Astrocyte (in vitro differentiated cells and primary cell): ENCODE results near the gene MBNL2. TPM values are rescaled to one million over a fixed set of nuclear protein-coding genes. Genes with fewer than 3 reads are reported as not detected.

Experiments used
- DNase-seq: peaks from one replicate; pipeline ENCODE4 v3.0.0-alpha.2; 2010; ENCODE audit warnings: low read depth
- FAIRE-seq: peaks from 2 replicates; lab custom pipeline; 2011; peaks lifted over from hg19 to GRCh38; lab: Jason Lieb, UNC
- H2AFZ ChIP-seq: 2 replicates; pipeline ENCODE4 v1.6.0; 2012; ENCODE audit warnings: low read depth, low read length, inconsistent platforms
- H3K27ac ChIP-seq: 2 replicates; pipeline ENCODE4 v1.5.1; 2011; ENCODE audit warnings: low read depth, low read length, inconsistent platforms
- H3K27me3 ChIP-seq: 2 replicates; pipeline ENCODE4 v1.6.0; 2011; ENCODE audit warnings: low read length, inconsistent platforms; ENCODE audit not compliant: insufficient read depth
- H3K36me3 ChIP-seq: 2 replicates; pipeline ENCODE4 v1.5.1; 2011; ENCODE audit warnings: low read length, inconsistent platforms; ENCODE audit not compliant: insufficient read depth
- H3K4me1 ChIP-seq: 2 replicates; pipeline ENCODE4 v1.5.1; 2011; ENCODE audit warnings: low read length, inconsistent platforms; ENCODE audit not compliant: insufficient read depth
- H3K4me2 ChIP-seq: 2 replicates; pipeline ENCODE4 v1.6.0; 2012; ENCODE audit warnings: low read length, inconsistent platforms
- H3K4me3 ChIP-seq: 2 replicates; pipeline ENCODE4 v1.5.1; 2011; ENCODE audit warnings: low read depth, mild to moderate bottlenecking, low read length, inconsistent platforms; ENCODE audit not compliant: insufficient read depth
- H3K79me2 ChIP-seq: 2 replicates; pipeline ENCODE4 v1.6.0; 2012; ENCODE audit warnings: mild to moderate bottlenecking, low read length, inconsistent platforms; ENCODE audit not compliant: insufficient read depth
- H3K9ac ChIP-seq: 2 replicates; pipeline ENCODE4 v1.6.0; 2012; ENCODE audit warnings: mild to moderate bottlenecking, low read length, inconsistent platforms
- H3K9me3 ChIP-seq: 2 replicates; pipeline ENCODE4 v1.5.1; 2012; ENCODE audit warnings: low read depth, mild to moderate bottlenecking, low read length, inconsistent platforms; ENCODE audit not compliant: insufficient read depth
- H4K20me1 ChIP-seq: 2 replicates; pipeline ENCODE4 v1.6.0; 2012; ENCODE audit warnings: low read length, inconsistent platforms; ENCODE audit not compliant: insufficient read depth
- H3K27ac Mint-ChIP-seq: one replicate; pipeline ENCODE4 v1.8.0; 2021; ENCODE audit warnings: mild to moderate bottlenecking, mixed read lengths; ENCODE audit not compliant: unreplicated experiment
- H3K27me3 Mint-ChIP-seq: one replicate; pipeline ENCODE4 v1.8.0; 2021; ENCODE audit warnings: low read depth, mixed read lengths; ENCODE audit not compliant: unreplicated experiment
- H3K36me3 Mint-ChIP-seq: one replicate; pipeline ENCODE4 v1.8.0; 2021; ENCODE audit warnings: low read depth, mixed read lengths; ENCODE audit not compliant: unreplicated experiment
- H3K4me1 Mint-ChIP-seq: one replicate; pipeline ENCODE4 v1.8.0; 2021; ENCODE audit warnings: low read depth, mixed read lengths; ENCODE audit not compliant: unreplicated experiment
- H3K4me3 Mint-ChIP-seq: one replicate; pipeline ENCODE4 v1.8.0; 2021; ENCODE audit warnings: mild to moderate bottlenecking, moderate library complexity, mixed read lengths; ENCODE audit not compliant: unreplicated experiment
- H3K9me3 Mint-ChIP-seq: one replicate; pipeline ENCODE4 v1.8.0; 2021; ENCODE audit warnings: mild to moderate bottlenecking, mixed read lengths; ENCODE audit not compliant: unreplicated experiment
- EZH2 ChIP-seq: IDR thresholded peaks from 2 replicates; pipeline ENCODE4 v1.6.1; 2012; ENCODE audit warnings: mild to moderate bottlenecking, low read length, inconsistent platforms; ENCODE audit not compliant: insufficient read depth
- total RNA-seq: library from RNA; stranded (reverse); gene quantifications from 2 replicates; pipeline ENCODE4 v1.2.1, GENCODE V29; 2021
- TF ChIP-seq, protein P1 (sequence below): IDR thresholded peaks from 2 replicates; pipeline ENCODE4 v1.5.1; 2011; ENCODE audit warnings: low read depth, mild to moderate bottlenecking, inconsistent platforms, low read length, moderate library complexity; ENCODE audit not compliant: insufficient read depth

MBNL2 gene
- total RNA-seq, 1 donor from 2014 or later = 66.5 TPM

DNA sequence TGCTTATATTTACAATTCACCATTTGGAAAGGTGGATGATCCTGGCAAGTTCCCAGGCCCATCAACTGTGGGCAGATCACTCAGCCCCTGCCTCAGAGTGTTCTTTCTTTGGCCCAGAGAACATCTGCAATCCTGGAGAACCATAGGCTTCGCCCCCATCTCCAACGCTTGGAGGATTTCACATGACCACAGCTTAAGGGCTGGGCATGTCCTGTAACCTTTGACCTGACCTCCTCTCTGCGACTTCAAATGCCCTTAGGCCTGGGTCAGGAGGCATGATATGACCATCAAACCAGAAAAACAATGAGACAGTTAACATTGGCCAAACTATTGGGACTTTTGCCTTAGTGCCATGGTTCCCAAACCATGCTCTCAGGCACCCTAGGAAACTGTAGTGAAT is 7.2 kb upstream of the MBNL2 start:
- FAIRE-seq (no peak), DNase-seq (no peak)
- no peaks in the 10 kb centered on the region for H3K9me3 Mint-ChIP-seq
- H3K27ac ChIP-seq = no peak overlapping the region
- H3K27me3 ChIP-seq = no peaks in the 10 kb centered on the region
- H3K27ac Mint-ChIP-seq = no peak overlapping the region
- no peak for TF ChIP-seq EZH2
- TF ChIP-seq, protein P1, sequence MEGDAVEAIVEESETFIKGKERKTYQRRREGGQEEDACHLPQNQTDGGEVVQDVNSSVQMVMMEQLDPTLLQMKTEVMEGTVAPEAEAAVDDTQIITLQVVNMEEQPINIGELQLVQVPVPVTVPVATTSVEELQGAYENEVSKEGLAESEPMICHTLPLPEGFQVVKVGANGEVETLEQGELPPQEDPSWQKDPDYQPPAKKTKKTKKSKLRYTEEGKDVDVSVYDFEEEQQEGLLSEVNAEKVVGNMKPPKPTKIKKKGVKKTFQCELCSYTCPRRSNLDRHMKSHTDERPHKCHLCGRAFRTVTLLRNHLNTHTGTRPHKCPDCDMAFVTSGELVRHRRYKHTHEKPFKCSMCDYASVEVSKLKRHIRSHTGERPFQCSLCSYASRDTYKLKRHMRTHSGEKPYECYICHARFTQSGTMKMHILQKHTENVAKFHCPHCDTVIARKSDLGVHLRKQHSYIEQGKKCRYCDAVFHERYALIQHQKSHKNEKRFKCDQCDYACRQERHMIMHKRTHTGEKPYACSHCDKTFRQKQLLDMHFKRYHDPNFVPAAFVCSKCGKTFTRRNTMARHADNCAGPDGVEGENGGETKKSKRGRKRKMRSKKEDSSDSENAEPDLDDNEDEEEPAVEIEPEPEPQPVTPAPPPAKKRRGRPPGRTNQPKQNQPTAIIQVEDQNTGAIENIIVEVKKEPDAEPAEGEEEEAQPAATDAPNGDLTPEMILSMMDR = no peak
- H3K4me1 Mint-ChIP-seq = peaks cover 20% of the 10 kb centered on the region
- H3K9me3 ChIP-seq = no peaks in the 10 kb centered on the region
- H3K9ac ChIP-seq = no peak overlapping the region
- no peak overlapping the region for H3K4me2 ChIP-seq
- H3K27me3 Mint-ChIP-seq = peaks cover 2% of the 10 kb centered on the region
- no peaks in the 10 kb centered on the region for H4K20me1 ChIP-seq
- H3K4me3 Mint-ChIP-seq = no peak overlapping the region
- no peak overlapping the region for H3K4me3 ChIP-seq
- H3K36me3 ChIP-seq = no peaks in the 10 kb centered on the region
- H3K4me1 ChIP-seq = peaks cover 4% of the 10 kb centered on the region
- no peak overlapping the region for H2AFZ ChIP-seq
- no peaks in the 10 kb centered on the region for H3K79me2 ChIP-seq
- no peaks in the 10 kb centered on the region for H3K36me3 Mint-ChIP-seq

DNA sequence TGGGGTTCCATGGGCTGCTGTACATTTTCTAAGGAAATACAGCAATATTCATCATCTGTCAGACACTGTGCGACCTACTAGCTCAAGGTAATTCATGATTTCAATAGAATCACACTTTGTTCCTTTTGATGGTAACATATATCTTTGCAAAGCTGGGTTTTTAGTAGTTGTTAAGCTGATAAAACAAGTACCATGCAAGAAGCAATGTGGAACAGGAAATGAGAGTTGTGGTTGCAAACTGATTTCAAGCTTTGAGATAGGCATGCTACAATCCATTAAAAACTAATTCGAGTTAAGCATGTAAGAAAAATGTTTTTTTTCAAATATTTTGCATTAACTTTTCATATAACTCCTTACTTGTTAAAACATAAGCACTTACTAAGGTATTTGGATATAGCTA is 6.8 kb upstream of the MBNL2 start:
- no peak overlapping the region for H3K4me3 ChIP-seq
- no peaks in the 10 kb centered on the region for H3K36me3 Mint-ChIP-seq
- no peaks in the 10 kb centered on the region for H4K20me1 ChIP-seq
- H3K9ac ChIP-seq = no peak overlapping the region
- peaks cover 20% of the 10 kb centered on the region for H3K4me1 Mint-ChIP-seq
- TF ChIP-seq, protein P1 = no peak
- no peaks in the 10 kb centered on the region for H3K79me2 ChIP-seq
- H3K4me3 Mint-ChIP-seq = no peak overlapping the region
- H2AFZ ChIP-seq = no peak overlapping the region
- no peaks in the 10 kb centered on the region for H3K9me3 Mint-ChIP-seq
- H3K27ac ChIP-seq = no peak overlapping the region
- no peaks in the 10 kb centered on the region for H3K27me3 ChIP-seq
- DNase-seq (no peak), FAIRE-seq (peak; percentile 50)
- peaks cover 2% of the 10 kb centered on the region for H3K27me3 Mint-ChIP-seq
- no peaks in the 10 kb centered on the region for H3K9me3 ChIP-seq
- H3K27ac Mint-ChIP-seq = no peak overlapping the region
- no peaks in the 10 kb centered on the region for H3K36me3 ChIP-seq
- H3K4me1 ChIP-seq = peaks cover 4% of the 10 kb centered on the region
- no peak overlapping the region for H3K4me2 ChIP-seq

DNA sequence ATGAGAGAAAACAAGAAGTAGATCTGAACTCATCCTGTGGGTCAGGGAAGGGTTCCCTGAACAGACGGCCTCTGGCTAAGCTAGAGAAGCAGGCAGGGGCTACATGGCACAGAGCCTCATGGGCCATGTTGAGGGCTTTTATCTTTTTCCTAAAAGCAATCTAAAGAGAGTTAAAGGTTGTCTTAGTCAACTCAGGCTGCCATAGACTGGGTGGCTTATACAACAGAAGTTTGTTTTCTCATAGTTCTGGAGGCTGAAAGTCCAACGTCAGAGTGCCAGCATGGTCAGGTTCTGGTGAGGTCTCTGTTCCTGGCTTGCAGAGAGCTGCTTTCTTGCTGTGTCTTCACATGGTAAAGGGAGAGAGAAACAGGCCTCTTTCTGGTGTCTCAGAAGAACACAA is 2.9 kb upstream of the MBNL2 start:
- H4K20me1 ChIP-seq = peaks cover 5% of the 10 kb centered on the region
- no peaks in the 10 kb centered on the region for H3K36me3 ChIP-seq
- no peak overlapping the region for H3K4me2 ChIP-seq
- FAIRE-seq (no peak), DNase-seq (no peak)
- no peak overlapping the region for H3K27ac ChIP-seq
- no peaks in the 10 kb centered on the region for H3K27me3 Mint-ChIP-seq
- H3K9me3 Mint-ChIP-seq = no peaks in the 10 kb centered on the region
- H2AFZ ChIP-seq = no peak overlapping the region
- no peaks in the 10 kb centered on the region for H3K36me3 Mint-ChIP-seq
- no peak overlapping the region for H3K4me3 ChIP-seq
- no peak overlapping the region for H3K27ac Mint-ChIP-seq
- no peaks in the 10 kb centered on the region for H3K9me3 ChIP-seq
- TF ChIP-seq, protein P1 = no peak
- no peak for TF ChIP-seq EZH2
- H3K79me2 ChIP-seq = peaks cover 20% of the 10 kb centered on the region
- no peak overlapping the region for H3K9ac ChIP-seq
- H3K4me1 Mint-ChIP-seq = peaks cover 2% of the 10 kb centered on the region
- peaks cover 5% of the 10 kb centered on the region for H3K4me1 ChIP-seq
- no peak overlapping the region for H3K4me3 Mint-ChIP-seq
- no peaks in the 10 kb centered on the region for H3K27me3 ChIP-seq
